Mucosa of descending colon (tissue), 3 donors: Measurements from ENCODE around the gene CLEC17A. TPM values are rescaled to one million over a fixed set of nuclear protein-coding genes. Genes with fewer than 3 reads are reported as not detected.

Experiments
- ATAC-seq: fragments of 200-7000 bp; cut with Tn5 transposase; one replicate; pipeline ENCODE4 v1.9.1; 2020; ENCODE audit warnings: mild to moderate bottlenecking, moderate library complexity
- DNase-seq, 3 donors: peaks; one replicate each; pipeline ENCODE4 v3.0.0-alpha.2; 2020
- H3K36me3 ChIP-seq: fragments of 200-600 bp; one replicate; pipeline ENCODE4 v1.8.0; 2021; ENCODE audit warnings: low read depth, mild to moderate bottlenecking
- H3K4me1 ChIP-seq: fragments of 200-600 bp; one replicate; pipeline ENCODE4 v1.8.0; 2021; ENCODE audit warnings: low read depth, mild to moderate bottlenecking
- H3K4me3 ChIP-seq: fragments of 200-600 bp; one replicate; pipeline ENCODE4 v1.8.0; 2021; ENCODE audit warnings: mild to moderate bottlenecking
- H3K9me3 ChIP-seq: fragments of 200-600 bp; one replicate; pipeline ENCODE4 v1.8.0; 2021; ENCODE audit warnings: mild to moderate bottlenecking
- CTCF ChIP-seq: fragments of 200-600 bp; IDR thresholded peaks from one replicate; pipeline ENCODE4 v1.8.0; 2022; ENCODE audit warnings: antibody characterized with exemption, mild to moderate bottlenecking
- intact Hi-C, 2 donors: fragments of 100-400 bp; cut with DNase I in 1 of 2; cut with micrococcal nuclease in 1 of 2; formaldehyde crosslinking; loops; one replicate each; pipeline versions ENCODE4 v1.11.0 to v1.11.1; 2022; cut with DNase I, micrococcal nuclease
- total RNA-seq, 3 donors: library from RNA; stranded (reverse); fragmentation: NEBNext Ultra II Directional in 2 of 3; extraction: Animal tissue kit (Norgen Biotek cat#: 25700) in 2 of 3; gene quantifications; one replicate each; pipeline versions ENCODE4 v1.2.1 to v1.2.4, GENCODE V29; 2021 to 2023
- donor health status: DM: no; HTN: no; CAD: no; lungs with moderate emphysema.
- donor health status: DM: no; HTN: no; CAD: no.
- donor health status: DM: no; HTN: yes; CAD: no.

CLEC17A gene
- total RNA-seq, 3 donors from 2014 or later: 0.29 to 0.34 TPM; not detected in 1

GRCh38 chr19:14542711-14543328 lies 40.1 kb upstream of the CLEC17A start:
- DNase-seq (no peak), ATAC-seq (peak; percentile 29)

GRCh38 chr19:14544047-14544446 lies 38.8 kb upstream of the CLEC17A start:
- no peak for DNase-seq

More at GRCh38 chr19:14542711-14543328, 40.1 kb upstream of the CLEC17A start:
- TF ChIP-seq CTCF: no peak
- Histone ChIP-seq H3K4me3 (no peak overlapping the region), H3K36me3 (no peaks in the 10 kb centered on the region), H3K9me3 (no peaks in the 10 kb centered on the region), H3K4me1 (peaks cover 1% of the 10 kb centered on the region)
- intact Hi-C loops: no loop called here

GRCh38 chr19:14544977-14545715 lies 37.7 kb upstream of the CLEC17A start:
- no peak for TF ChIP-seq CTCF
- Histone ChIP-seq H3K9me3 (no peaks in the 10 kb centered on the region), H3K36me3 (no peaks in the 10 kb centered on the region), H3K4me1 (peaks cover 9% of the 10 kb centered on the region), H3K4me3 (no peak overlapping the region)
- peak; percentile 12 for ATAC-seq
- intact Hi-C loops: no loop called here
- DNase-seq: no peak

More at GRCh38 chr19:14544047-14544446, 38.8 kb upstream of the CLEC17A start:
- Histone ChIP-seq H3K9me3 (no peaks in the 10 kb centered on the region), H3K36me3 (no peaks in the 10 kb centered on the region), H3K4me1 (no peaks in the 10 kb centered on the region), H3K4me3 (no peak overlapping the region)
- no peak for TF ChIP-seq CTCF
- no peak for ATAC-seq
- intact Hi-C loops: no loop called here

GRCh38 chr19:14545716-14546082 lies 37.2 kb upstream of the CLEC17A start:
- H3K4me3 ChIP-seq: no peak overlapping the region
- no peaks in the 10 kb centered on the region for H3K36me3 ChIP-seq
- intact Hi-C loops: no loop called here
- no peaks in the 10 kb centered on the region for H3K9me3 ChIP-seq
- no peak for TF ChIP-seq CTCF
- DNase-seq (no peak), ATAC-seq (no peak)
- peaks cover 14% of the 10 kb centered on the region for H3K4me1 ChIP-seq

- H3K36me3 ChIP-seq: no peaks in the 10 kb centered on the region
- peaks cover 26% of the 10 kb centered on the region for H3K4me1 ChIP-seq
- intact Hi-C loops: no loop called here
- DNase-seq (peak; percentile 89 to 92 (median 90)), ATAC-seq (peak; percentile 82)
- TF ChIP-seq CTCF: no peak
- H3K4me3 ChIP-seq: no peak overlapping the region
- H3K9me3 ChIP-seq: no peaks in the 10 kb centered on the region
Observed at GRCh38 chr19:14550201-14550754, 32.6 kb upstream of the CLEC17A start.
